Activated CD8-positive, alpha-beta T cell treated with anti-CD3 and anti-CD28 coated beads, Interleukin-2, amount 10 ng/mL, durations not matched to agents 7 days and 5 days (primary cell): Measurements from ENCODE around the gene TRANK1. TPM values are rescaled to one million over a fixed set of nuclear protein-coding genes. Genes with fewer than 3 reads are reported as not detected.
"Not testable (repeated sequence)": the region's sequence is repeated elsewhere in the genome, so short reads cannot be mapped to it uniquely, and the experiment has no call there.

Experiments
- ATAC-seq: fragments of 150-1000 bp; cut with Tn5 transposase; one replicate; pipeline ENCODE4 v1.10.0; 2021; ENCODE audit warnings: moderate library complexity
- CTCF ChIA-PET: fragments of 350-600 bp; sonication (Branson Sonifier 250); formaldehyde crosslinking; loops from one replicate; lab custom pipeline; 2021; ENCODE audit warnings: antibody characterized with exemption; lab: Charles Lee
- POLR2A ChIA-PET: fragments of 350-600 bp; sonication (Branson Sonifier 250); formaldehyde crosslinking; loops from one replicate; lab custom pipeline; 2021; ENCODE audit warnings: antibody characterized with exemption; lab: Charles Lee
- DNase-seq: peaks from one replicate; pipeline ENCODE4 v3.0.0-alpha.2; 2020
- H3K27ac Mint-ChIP-seq: one replicate; pipeline ENCODE4 v1.8.0; 2021; ENCODE audit warnings: mild to moderate bottlenecking, mixed read lengths
- H3K27me3 Mint-ChIP-seq: one replicate; pipeline ENCODE4 v1.8.0; 2021; ENCODE audit warnings: low read depth, mixed read lengths
- H3K36me3 Mint-ChIP-seq: one replicate; pipeline ENCODE4 v1.8.0; 2021; ENCODE audit warnings: low read depth, mixed read lengths
- H3K4me1 Mint-ChIP-seq: one replicate; pipeline ENCODE4 v1.8.0; 2021; ENCODE audit warnings: low read depth, mixed read lengths
- H3K4me3 Mint-ChIP-seq: one replicate; pipeline ENCODE4 v1.8.0; 2021; ENCODE audit warnings: mild to moderate bottlenecking, mixed read lengths
- H3K9me3 Mint-ChIP-seq: one replicate; pipeline ENCODE4 v1.8.0; 2022; ENCODE audit warnings: mixed read lengths; ENCODE audit not compliant: insufficient read depth
- total RNA-seq, 2 experiments: library from RNA; stranded (reverse); gene quantifications; one replicate each; pipeline ENCODE4 v1.2.3, GENCODE V29; 2021

The TRANK1 gene
- total RNA-seq, 2 experiments from 2014 or later: 49.3 to 52.3 TPM

DNA sequence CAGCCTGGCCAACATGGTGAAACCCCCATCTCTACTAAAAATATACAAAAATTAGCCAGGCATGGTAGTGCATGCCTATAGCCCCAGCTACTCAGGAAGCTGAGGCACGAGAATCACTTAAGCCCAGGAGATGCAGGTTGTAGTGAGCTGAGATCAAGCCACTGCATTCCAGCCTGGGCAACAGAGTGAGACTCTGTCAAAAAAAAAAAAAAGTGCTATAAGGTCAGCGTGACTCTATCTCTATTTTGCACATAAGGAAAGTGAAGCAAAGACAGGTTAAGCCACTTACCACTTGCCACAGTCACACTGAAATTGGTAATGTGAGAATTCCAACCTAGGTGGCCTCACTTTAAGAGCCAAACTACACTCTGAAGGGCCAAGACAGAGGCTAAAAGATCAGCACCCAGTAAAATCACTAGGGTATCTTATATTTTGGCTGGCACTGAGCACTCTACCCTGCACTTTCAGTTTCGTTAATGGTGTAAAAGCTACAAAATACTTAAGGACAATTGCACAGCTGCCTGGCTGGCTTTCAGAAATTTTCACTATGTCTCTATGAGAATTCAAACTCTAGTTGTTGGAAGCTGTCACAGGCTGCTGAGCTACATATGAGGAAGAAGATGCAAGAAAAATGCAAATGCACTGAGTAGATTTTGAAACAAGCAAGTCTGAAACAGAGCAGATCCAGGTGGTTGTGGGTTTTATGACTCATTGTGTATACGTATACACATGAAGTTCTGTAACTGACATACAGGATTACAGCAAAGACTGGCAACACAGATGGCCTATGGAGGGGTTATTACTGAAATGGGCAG lies 32.7 kb downstream of the TRANK1 start:
- peaks cover 3% of the 10 kb centered on the region for H3K36me3 Mint-ChIP-seq
- H3K27ac Mint-ChIP-seq: peak overlapping the region; percentile 93
- ChIA-PET POLR2A (interaction anchor here (0.9 to 2.1 kb wide), 4 partner anchors 9 to 80 kb away, joined by 4 to 10 read pairs (median 8); partner anchors contain the start of genes EPM2AIP1, MLH1 and TRANK1), CTCF (interaction anchor here (1.1 to 4.5 kb wide), 6 partner anchors 10 to 120 kb away, joined by 3 to 28 read pairs (median 4); no protein-coding TSS in a partner anchor)
- H3K27me3 Mint-ChIP-seq: no peaks in the 10 kb centered on the region
- H3K4me3 Mint-ChIP-seq: peak overlapping the region; percentile 76
- peak; percentile 86 for ATAC-seq
- peaks cover 36% of the 10 kb centered on the region for H3K4me1 Mint-ChIP-seq
- peak; percentile 65 for DNase-seq
- H3K9me3 Mint-ChIP-seq: no peaks in the 10 kb centered on the region

GRCh38 chr3:36909666-36910065 lies 35.2 kb downstream of the TRANK1 start:
- no peak for ATAC-seq
- no peaks in the 10 kb centered on the region for H3K9me3 Mint-ChIP-seq
- no peaks in the 10 kb centered on the region for H3K27me3 Mint-ChIP-seq
- no peak overlapping the region for H3K4me3 Mint-ChIP-seq
- POLR2A ChIA-PET: interaction anchor here (4.9 kb wide), 1 partner anchor 83 kb away, joined by 24 read pairs; the partner anchor contains the start of genes EPM2AIP1 and MLH1
- CTCF ChIA-PET: interaction anchor here (0.9 to 9.3 kb wide), 3 partner anchors 9 to 49 kb away, joined by 3 to 84 read pairs (median 4); no protein-coding TSS in a partner anchor
- peaks cover 56% of the 10 kb centered on the region for H3K4me1 Mint-ChIP-seq
- H3K36me3 Mint-ChIP-seq: peaks cover 21% of the 10 kb centered on the region
- no peak overlapping the region for H3K27ac Mint-ChIP-seq
- no peak for DNase-seq

- Mint-ChIP-seq H3K27ac (peak overlapping the region; percentile 95), H3K4me3 (peak overlapping the region; percentile 95), H3K4me1 (peaks cover 59% of the 10 kb centered on the region), H3K27me3 (no peaks in the 10 kb centered on the region), H3K9me3 (no peaks in the 10 kb centered on the region), H3K36me3 (peaks cover 21% of the 10 kb centered on the region)
- ChIA-PET POLR2A (interaction anchor here (0.6 to 4.9 kb wide), 5 partner anchors 21 to 84 kb away, joined by 3 to 24 read pairs (median 11); partner anchors contain the start of genes EPM2AIP1 and MLH1), CTCF (interaction anchor here (1.2 to 9.3 kb wide), 2 partner anchors 8 to 49 kb away, joined by 3 to 84 read pairs; no protein-coding TSS in a partner anchor)
- DNase-seq (no peak), ATAC-seq (no peak)
Measured at GRCh38 chr3:36909181-36909580, 35.7 kb downstream of the TRANK1 start.

GRCh38 chr3:36908647-36909180 lies 36.1 kb downstream of the TRANK1 start:
- Mint-ChIP-seq H3K4me1 (peaks cover 56% of the 10 kb centered on the region), H3K4me3 (peak overlapping the region; percentile 95), H3K27me3 (no peaks in the 10 kb centered on the region), H3K9me3 (no peaks in the 10 kb centered on the region), H3K27ac (peak overlapping the region; percentile 95), H3K36me3 (peaks cover 21% of the 10 kb centered on the region)
- no peak for ATAC-seq
- POLR2A ChIA-PET: interaction anchor here (0.6 to 4.9 kb wide), 7 partner anchors 16 to 84 kb away, joined by 3 to 24 read pairs (median 11); partner anchors contain the start of genes EPM2AIP1, MLH1 and TRANK1
- DNase-seq: no peak
- CTCF ChIA-PET: interaction anchor here (4.3 to 9.3 kb wide), 2 partner anchors 32 to 50 kb away, joined by 23 to 84 read pairs; no protein-coding TSS in a partner anchor

DNA sequence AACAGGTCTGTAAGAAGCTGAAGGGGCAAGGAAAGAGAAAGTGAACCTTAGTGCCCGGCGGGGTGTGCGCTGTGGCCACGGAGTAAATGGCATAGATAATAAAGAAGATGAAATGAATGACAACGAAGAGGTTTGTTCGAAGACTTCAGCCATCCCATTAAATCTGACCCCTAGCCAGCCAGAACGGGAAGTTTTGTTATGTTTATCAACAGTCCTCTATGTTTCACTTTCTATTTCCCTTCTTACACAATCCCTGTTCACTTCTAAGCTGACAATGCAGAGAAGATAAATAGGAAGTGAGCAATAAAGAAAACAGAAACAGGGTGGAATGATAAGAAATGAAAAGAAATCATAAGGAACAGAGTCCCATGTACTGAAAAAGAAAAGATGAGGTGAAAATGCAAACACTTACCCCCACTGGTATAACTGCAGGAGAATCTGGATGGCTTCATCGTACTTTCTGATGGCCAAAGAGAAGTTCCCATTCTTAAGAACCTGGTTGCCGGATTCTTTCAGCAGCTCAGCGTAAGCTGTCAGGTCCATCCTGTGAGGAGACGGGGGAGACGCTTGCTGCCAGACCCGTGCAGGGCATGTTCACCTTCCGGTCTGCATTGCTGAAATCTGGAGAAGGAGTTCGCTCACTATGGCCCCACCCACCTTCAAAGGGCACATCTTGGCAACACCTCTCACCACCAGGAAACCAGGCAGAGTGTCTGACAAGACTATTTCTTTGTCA lies 36.8 kb downstream of the TRANK1 start:
- peaks cover 27% of the 10 kb centered on the region for H3K36me3 Mint-ChIP-seq
- no peaks in the 10 kb centered on the region for H3K9me3 Mint-ChIP-seq
- DNase-seq (peak; percentile 80), ATAC-seq (peak; percentile 74)
- peaks cover 56% of the 10 kb centered on the region for H3K4me1 Mint-ChIP-seq
- POLR2A ChIA-PET: interaction anchor here (1.0 to 4.9 kb wide), 6 partner anchors 15 to 85 kb away, joined by 3 to 24 read pairs (median 14); partner anchors contain the start of genes EPM2AIP1, MLH1 and TRANK1
- H3K4me3 Mint-ChIP-seq: peak overlapping the region; percentile 95
- no peaks in the 10 kb centered on the region for H3K27me3 Mint-ChIP-seq
- CTCF ChIA-PET: interaction anchor here (1.1 to 9.3 kb wide), 4 partner anchors 10 to 50 kb away, joined by 3 to 84 read pairs (median 13); no protein-coding TSS in a partner anchor
- H3K27ac Mint-ChIP-seq: peak overlapping the region; percentile 95

GRCh38 chr3:36906504-36907149 lies 38.2 kb downstream of the TRANK1 start:
- ATAC-seq (no peak), DNase-seq (no peak)
- ChIA-PET CTCF (interaction anchor here (2.3 to 9.3 kb wide), 4 partner anchors 13 to 52 kb away, joined by 7 to 84 read pairs (median 16); partner anchors contain the start of gene TRANK1), POLR2A (interaction anchor here (0.9 to 4.9 kb wide), 6 partner anchors 31 to 86 kb away, joined by 7 to 24 read pairs (median 14); partner anchors contain the start of genes EPM2AIP1, MLH1 and TRANK1)
- Mint-ChIP-seq H3K36me3 (peaks cover 42% of the 10 kb centered on the region), H3K27me3 (no peaks in the 10 kb centered on the region), H3K27ac (peak overlapping the region; percentile 81), H3K4me3 (peak overlapping the region; percentile 95), H3K9me3 (no peaks in the 10 kb centered on the region), H3K4me1 (peaks cover 54% of the 10 kb centered on the region)

DNA sequence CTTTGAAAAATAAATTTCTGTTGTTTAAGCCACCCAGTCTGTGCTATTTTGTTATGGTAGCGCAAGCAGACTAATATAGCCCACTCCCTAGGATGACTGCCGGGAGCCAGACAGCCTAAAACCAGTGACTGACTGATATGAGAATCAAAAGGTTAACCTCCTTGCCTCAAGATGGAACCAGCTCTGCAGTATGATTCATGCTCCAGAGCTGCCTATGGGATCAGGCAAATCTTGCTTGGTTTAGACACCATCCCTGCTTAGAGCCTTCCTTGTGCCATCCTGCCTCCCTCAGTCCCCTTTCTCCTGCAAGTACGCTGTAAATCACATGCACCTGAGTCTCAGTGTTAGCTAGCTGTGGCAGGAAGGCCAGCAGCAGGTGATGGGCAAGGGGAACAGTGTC lies 39.3 kb downstream of the TRANK1 start:
- CTCF ChIA-PET: interaction anchor here (0.6 to 9.3 kb wide), 7 partner anchors 12 to 345 kb away, joined by 3 to 84 read pairs (median 7); partner anchors contain the start of gene TRANK1
- Mint-ChIP-seq H3K4me1 (peaks cover 63% of the 10 kb centered on the region), H3K27me3 (no peaks in the 10 kb centered on the region), H3K4me3 (peak overlapping the region; percentile 5), H3K36me3 (peaks cover 50% of the 10 kb centered on the region), H3K27ac (peak overlapping the region; percentile 64), H3K9me3 (no peaks in the 10 kb centered on the region)
- ATAC-seq: no peak
- POLR2A ChIA-PET: interaction anchor here (2.3 to 4.9 kb wide), 4 partner anchors 29 to 87 kb away, joined by 7 to 24 read pairs (median 18); partner anchors contain the start of genes EPM2AIP1, MLH1 and TRANK1
- DNase-seq: no peak

DNA sequence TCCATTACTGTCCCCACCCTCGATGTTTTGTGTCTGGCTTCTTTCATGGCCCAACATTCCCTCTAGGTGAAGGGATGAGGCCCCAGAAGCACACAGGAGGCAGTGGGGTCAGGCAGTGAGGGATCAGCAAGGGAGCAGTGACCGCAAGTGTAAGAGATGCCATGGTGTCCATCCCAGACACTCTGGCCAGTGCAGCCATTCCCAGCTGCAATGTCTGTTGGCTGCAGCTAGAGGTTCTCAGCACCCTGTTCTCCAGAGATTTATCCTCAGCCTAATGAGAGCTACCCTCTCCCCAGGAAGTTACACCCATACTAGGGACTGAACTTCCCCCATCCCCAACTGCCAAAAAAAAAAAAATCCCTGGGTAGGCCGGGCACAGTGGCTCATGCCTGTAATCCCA lies 40.2 kb downstream of the TRANK1 start:
- Mint-ChIP-seq H3K27me3 (no peaks in the 10 kb centered on the region), H3K9me3 (no peaks in the 10 kb centered on the region), H3K4me1 (peaks cover 68% of the 10 kb centered on the region), H3K27ac (no peak overlapping the region), H3K36me3 (peaks cover 59% of the 10 kb centered on the region), H3K4me3 (no peak overlapping the region)
- ChIA-PET POLR2A (interaction anchor here (1.0 to 2.3 kb wide), 2 partner anchors 54 to 87 kb away, joined by 3 to 7 read pairs; no protein-coding TSS in a partner anchor), CTCF (interaction anchor here (2.8 to 9.3 kb wide), 3 partner anchors 11 to 54 kb away, joined by 9 to 84 read pairs (median 23); no protein-coding TSS in a partner anchor)
- DNase-seq (no peak), ATAC-seq (no peak)

DNA sequence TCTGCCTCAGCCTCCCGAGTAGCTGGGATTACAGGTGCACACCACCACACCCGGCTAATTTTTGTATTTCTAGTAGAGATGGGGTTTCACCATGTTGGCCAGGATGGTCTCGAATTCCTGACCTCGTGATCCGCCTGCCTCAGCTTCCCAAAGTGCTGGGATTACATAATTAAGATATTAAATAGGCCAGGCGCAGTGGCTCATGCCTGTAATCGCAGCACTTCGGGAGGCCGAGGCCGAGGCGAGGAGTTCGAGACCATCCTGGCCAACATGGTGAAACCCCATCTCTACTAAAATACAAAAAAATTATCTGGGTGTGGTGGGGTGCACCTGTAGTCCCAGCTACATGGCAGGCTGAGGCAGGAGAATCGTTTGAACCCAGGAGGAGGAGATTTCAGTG lies 40.8 kb downstream of the TRANK1 start:
- H3K36me3 Mint-ChIP-seq: peaks cover 65% of the 10 kb centered on the region
- peaks cover 64% of the 10 kb centered on the region for H3K4me1 Mint-ChIP-seq
- CTCF ChIA-PET: interaction anchor here (0.8 to 9.3 kb wide), 4 partner anchors 11 to 55 kb away, joined by 3 to 84 read pairs (median 16); no protein-coding TSS in a partner anchor
- not testable (repeated sequence) for H3K4me3 Mint-ChIP-seq, H3K9me3 Mint-ChIP-seq, H3K27me3 Mint-ChIP-seq, DNase-seq, ATAC-seq, H3K27ac Mint-ChIP-seq
- POLR2A ChIA-PET: interaction anchor here (0.8 to 2.3 kb wide), 4 partner anchors 8 to 88 kb away, joined by 3 to 7 read pairs (median 4); no protein-coding TSS in a partner anchor
